Astrocyte (in vitro differentiated cells and primary cell): ENCODE results near the gene IFNAR1. TPM values are rescaled to one million over a fixed set of nuclear protein-coding genes. Genes with fewer than 3 reads are reported as not detected.

Experiments
- DNase-seq: peaks from one replicate; pipeline ENCODE4 v3.0.0-alpha.2; 2010; ENCODE audit warnings: low read depth
- FAIRE-seq: peaks from 2 replicates; lab custom pipeline; 2011; peaks lifted over from hg19 to GRCh38; lab: Jason Lieb, UNC
- H2AFZ ChIP-seq: 2 replicates; pipeline ENCODE4 v1.6.0; 2012; ENCODE audit warnings: low read depth, low read length, inconsistent platforms
- H3K27ac ChIP-seq: 2 replicates; pipeline ENCODE4 v1.5.1; 2011; ENCODE audit warnings: low read depth, low read length, inconsistent platforms
- H3K27me3 ChIP-seq: 2 replicates; pipeline ENCODE4 v1.6.0; 2011; ENCODE audit warnings: low read length, inconsistent platforms; ENCODE audit not compliant: insufficient read depth
- H3K36me3 ChIP-seq: 2 replicates; pipeline ENCODE4 v1.5.1; 2011; ENCODE audit warnings: low read length, inconsistent platforms; ENCODE audit not compliant: insufficient read depth
- H3K4me1 ChIP-seq: 2 replicates; pipeline ENCODE4 v1.5.1; 2011; ENCODE audit warnings: low read length, inconsistent platforms; ENCODE audit not compliant: insufficient read depth
- H3K4me2 ChIP-seq: 2 replicates; pipeline ENCODE4 v1.6.0; 2012; ENCODE audit warnings: low read length, inconsistent platforms
- H3K4me3 ChIP-seq: 2 replicates; pipeline ENCODE4 v1.5.1; 2011; ENCODE audit warnings: low read depth, mild to moderate bottlenecking, low read length, inconsistent platforms; ENCODE audit not compliant: insufficient read depth
- H3K79me2 ChIP-seq: 2 replicates; pipeline ENCODE4 v1.6.0; 2012; ENCODE audit warnings: mild to moderate bottlenecking, low read length, inconsistent platforms; ENCODE audit not compliant: insufficient read depth
- H3K9ac ChIP-seq: 2 replicates; pipeline ENCODE4 v1.6.0; 2012; ENCODE audit warnings: mild to moderate bottlenecking, low read length, inconsistent platforms
- H3K9me3 ChIP-seq: 2 replicates; pipeline ENCODE4 v1.5.1; 2012; ENCODE audit warnings: low read depth, mild to moderate bottlenecking, low read length, inconsistent platforms; ENCODE audit not compliant: insufficient read depth
- H4K20me1 ChIP-seq: 2 replicates; pipeline ENCODE4 v1.6.0; 2012; ENCODE audit warnings: low read length, inconsistent platforms; ENCODE audit not compliant: insufficient read depth
- H3K27ac Mint-ChIP-seq: one replicate; pipeline ENCODE4 v1.8.0; 2021; ENCODE audit warnings: mild to moderate bottlenecking, mixed read lengths; ENCODE audit not compliant: unreplicated experiment
- H3K27me3 Mint-ChIP-seq: one replicate; pipeline ENCODE4 v1.8.0; 2021; ENCODE audit warnings: low read depth, mixed read lengths; ENCODE audit not compliant: unreplicated experiment
- H3K36me3 Mint-ChIP-seq: one replicate; pipeline ENCODE4 v1.8.0; 2021; ENCODE audit warnings: low read depth, mixed read lengths; ENCODE audit not compliant: unreplicated experiment
- H3K4me1 Mint-ChIP-seq: one replicate; pipeline ENCODE4 v1.8.0; 2021; ENCODE audit warnings: low read depth, mixed read lengths; ENCODE audit not compliant: unreplicated experiment
- H3K4me3 Mint-ChIP-seq: one replicate; pipeline ENCODE4 v1.8.0; 2021; ENCODE audit warnings: mild to moderate bottlenecking, moderate library complexity, mixed read lengths; ENCODE audit not compliant: unreplicated experiment
- H3K9me3 Mint-ChIP-seq: one replicate; pipeline ENCODE4 v1.8.0; 2021; ENCODE audit warnings: mild to moderate bottlenecking, mixed read lengths; ENCODE audit not compliant: unreplicated experiment
- EZH2 ChIP-seq: IDR thresholded peaks from 2 replicates; pipeline ENCODE4 v1.6.1; 2012; ENCODE audit warnings: mild to moderate bottlenecking, low read length, inconsistent platforms; ENCODE audit not compliant: insufficient read depth
- total RNA-seq: library from RNA; stranded (reverse); gene quantifications from 2 replicates; pipeline ENCODE4 v1.2.1, GENCODE V29; 2021
- TF ChIP-seq, protein P1 (sequence below): IDR thresholded peaks from 2 replicates; pipeline ENCODE4 v1.5.1; 2011; ENCODE audit warnings: low read depth, mild to moderate bottlenecking, inconsistent platforms, low read length, moderate library complexity; ENCODE audit not compliant: insufficient read depth

IFNAR1 gene
- total RNA-seq, 1 donor from 2014 or later, result 44.0 TPM

- DNase-seq, result no peak
- H3K27me3 Mint-ChIP-seq, result no peaks in the 10 kb centered on the region
Observed at GRCh38 chr21:33368576-33368975, 43.8 kb downstream of the IFNAR1 start.

GRCh38 chr21:33369586-33369985 lies 44.8 kb downstream of the IFNAR1 start:
- peaks cover 24% of the 10 kb centered on the region for H3K9me3 ChIP-seq
- no peak overlapping the region for H2AFZ ChIP-seq
- no peak overlapping the region for H3K4me2 ChIP-seq
- FAIRE-seq (no peak), DNase-seq (no peak)
- TF ChIP-seq EZH2, result no peak
- TF ChIP-seq, protein P1, sequence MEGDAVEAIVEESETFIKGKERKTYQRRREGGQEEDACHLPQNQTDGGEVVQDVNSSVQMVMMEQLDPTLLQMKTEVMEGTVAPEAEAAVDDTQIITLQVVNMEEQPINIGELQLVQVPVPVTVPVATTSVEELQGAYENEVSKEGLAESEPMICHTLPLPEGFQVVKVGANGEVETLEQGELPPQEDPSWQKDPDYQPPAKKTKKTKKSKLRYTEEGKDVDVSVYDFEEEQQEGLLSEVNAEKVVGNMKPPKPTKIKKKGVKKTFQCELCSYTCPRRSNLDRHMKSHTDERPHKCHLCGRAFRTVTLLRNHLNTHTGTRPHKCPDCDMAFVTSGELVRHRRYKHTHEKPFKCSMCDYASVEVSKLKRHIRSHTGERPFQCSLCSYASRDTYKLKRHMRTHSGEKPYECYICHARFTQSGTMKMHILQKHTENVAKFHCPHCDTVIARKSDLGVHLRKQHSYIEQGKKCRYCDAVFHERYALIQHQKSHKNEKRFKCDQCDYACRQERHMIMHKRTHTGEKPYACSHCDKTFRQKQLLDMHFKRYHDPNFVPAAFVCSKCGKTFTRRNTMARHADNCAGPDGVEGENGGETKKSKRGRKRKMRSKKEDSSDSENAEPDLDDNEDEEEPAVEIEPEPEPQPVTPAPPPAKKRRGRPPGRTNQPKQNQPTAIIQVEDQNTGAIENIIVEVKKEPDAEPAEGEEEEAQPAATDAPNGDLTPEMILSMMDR, result no peak
- no peak overlapping the region for H3K4me3 ChIP-seq
- no peaks in the 10 kb centered on the region for H3K79me2 ChIP-seq
- no peak overlapping the region for H3K9ac ChIP-seq
- peaks cover 32% of the 10 kb centered on the region for H3K9me3 Mint-ChIP-seq
- H3K27ac Mint-ChIP-seq, result no peak overlapping the region
- no peaks in the 10 kb centered on the region for H3K27me3 ChIP-seq
- H3K36me3 Mint-ChIP-seq, result peaks cover 12% of the 10 kb centered on the region
- no peak overlapping the region for H3K4me3 Mint-ChIP-seq
- H3K4me1 Mint-ChIP-seq, result no peaks in the 10 kb centered on the region
- H3K36me3 ChIP-seq, result no peaks in the 10 kb centered on the region
- no peaks in the 10 kb centered on the region for H4K20me1 ChIP-seq
- H3K4me1 ChIP-seq, result peaks cover 4% of the 10 kb centered on the region
- no peaks in the 10 kb centered on the region for H3K27me3 Mint-ChIP-seq
- no peak overlapping the region for H3K27ac ChIP-seq

More at GRCh38 chr21:33368576-33368975, 43.8 kb downstream of the IFNAR1 start:
- Histone ChIP-seq H2AFZ (no peak overlapping the region), H3K79me2 (no peaks in the 10 kb centered on the region), H4K20me1 (no peaks in the 10 kb centered on the region), H3K36me3 (no peaks in the 10 kb centered on the region), H3K9ac (no peak overlapping the region), H3K4me3 (no peak overlapping the region), H3K4me2 (no peak overlapping the region), H3K4me1 (no peaks in the 10 kb centered on the region), H3K27ac (no peak overlapping the region), H3K27me3 (no peaks in the 10 kb centered on the region), H3K9me3 (peaks cover 24% of the 10 kb centered on the region)
- Mint-ChIP-seq H3K36me3 (peaks cover 12% of the 10 kb centered on the region), H3K27ac (no peak overlapping the region), H3K9me3 (peaks cover 32% of the 10 kb centered on the region), H3K4me1 (no peaks in the 10 kb centered on the region), H3K4me3 (no peak overlapping the region)
- FAIRE-seq, result no peak
- TF ChIP-seq EZH2, result no peak
- TF ChIP-seq, protein P1, result no peak

GRCh38 chr21:33370305-33370704 lies 45.5 kb downstream of the IFNAR1 start:
- no peak overlapping the region for H3K4me3 Mint-ChIP-seq
- DNase-seq, result no peak
- Histone ChIP-seq H3K79me2 (no peaks in the 10 kb centered on the region), H3K4me3 (no peak overlapping the region), H3K27ac (no peak overlapping the region), H3K9ac (no peak overlapping the region), H2AFZ (no peak overlapping the region), H4K20me1 (no peaks in the 10 kb centered on the region), H3K4me2 (no peak overlapping the region), H3K36me3 (no peaks in the 10 kb centered on the region), H3K27me3 (no peaks in the 10 kb centered on the region), H3K4me1 (peaks cover 4% of the 10 kb centered on the region), H3K9me3 (peaks cover 24% of the 10 kb centered on the region)
- no peaks in the 10 kb centered on the region for H3K4me1 Mint-ChIP-seq
- peaks cover 12% of the 10 kb centered on the region for H3K36me3 Mint-ChIP-seq
- TF ChIP-seq, protein P1, result no peak
- no peak for TF ChIP-seq EZH2
- no peak overlapping the region for H3K27ac Mint-ChIP-seq
- no peaks in the 10 kb centered on the region for H3K27me3 Mint-ChIP-seq
- H3K9me3 Mint-ChIP-seq, result peaks cover 32% of the 10 kb centered on the region
- no peak for FAIRE-seq
